Neural progenitor cell (in vitro differentiated cells): Measurements from ENCODE around the gene PTGES2. TPM values are rescaled to one million over a fixed set of nuclear protein-coding genes. Genes with fewer than 3 reads are reported as not detected.

Experiments used
- DNase-seq: peaks from one replicate; pipeline ENCODE4 v3.0.0-alpha.2; 2016; ENCODE audit warnings: low spot score
- H2AFZ ChIP-seq: fragments of 200-600 bp; sonication (generic); replicated peaks from 2 replicates; pipeline ENCODE4 v1.6.1; 2016; ENCODE audit warnings: antibody characterized with exemption
- H3F3A ChIP-seq: fragments of 200-600 bp; sonication (generic); 2 replicates; pipeline ENCODE4 v1.6.1; 2016; ENCODE audit warnings: antibody characterized with exemption, low read depth
- H3K27ac ChIP-seq: fragments of 200-600 bp; sonication (generic); 2 replicates; pipeline ENCODE4 v1.5.1; 2016; ENCODE audit warnings: mild to moderate bottlenecking
- H3K27me3 ChIP-seq: fragments of 200-600 bp; sonication (generic); 2 replicates; pipeline ENCODE4 v1.6.1; 2016; ENCODE audit warnings: mild to moderate bottlenecking, moderate library complexity
- H3K36me3 ChIP-seq: fragments of 200-600 bp; sonication (generic); 2 replicates; pipeline ENCODE4 v1.5.1; 2016
- H3K4me1 ChIP-seq: fragments of 200-600 bp; sonication (generic); 2 replicates; pipeline ENCODE4 v1.6.1; 2016; ENCODE audit warnings: mixed run types
- H3K4me2 ChIP-seq: fragments of 200-600 bp; sonication (generic); 2 replicates; pipeline ENCODE4 v1.6.1; 2016
- H3K4me3 ChIP-seq: fragments of 200-600 bp; sonication (generic); 2 replicates; pipeline ENCODE4 v1.5.1; 2016
- H3K79me2 ChIP-seq: fragments of 200-600 bp; sonication (generic); 2 replicates; pipeline ENCODE4 v1.6.1; 2016; ENCODE audit warnings: low read depth
- H3K9ac ChIP-seq: fragments of 200-600 bp; sonication (generic); 2 replicates; pipeline ENCODE4 v1.6.1; 2016
- H3K9me3 ChIP-seq: fragments of 200-600 bp; sonication (generic); 2 replicates; pipeline ENCODE4 v1.5.1; 2016; ENCODE audit warnings: low read depth
- H4K20me1 ChIP-seq: fragments of 200-600 bp; sonication (generic); 2 replicates; pipeline ENCODE4 v1.6.1; 2016; ENCODE audit warnings: low read depth
- H3K27ac Mint-ChIP-seq: 3 replicates; pipeline ENCODE4 v1.8.0; 2021; ENCODE audit warnings: mixed read lengths
- H3K27me3 Mint-ChIP-seq: 2 replicates; pipeline ENCODE4 v1.8.0; 2022; ENCODE audit warnings: low read depth, mild to moderate bottlenecking, inconsistent platforms, moderate library complexity, mixed read lengths; ENCODE audit not compliant: insufficient read depth
- H3K36me3 Mint-ChIP-seq: 3 replicates; pipeline ENCODE4 v1.8.0; 2021; ENCODE audit warnings: mixed read lengths
- H3K4me1 Mint-ChIP-seq: 3 replicates; pipeline ENCODE4 v1.8.0; 2021; ENCODE audit warnings: mixed read lengths
- H3K4me3 Mint-ChIP-seq: 3 replicates; pipeline ENCODE4 v1.8.0; 2021; ENCODE audit warnings: mild to moderate bottlenecking, moderate library complexity, mixed read lengths
- H3K9me3 Mint-ChIP-seq: 3 replicates; pipeline ENCODE4 v1.8.0; 2020; ENCODE audit warnings: mixed read lengths
- CTCF ChIP-seq: fragments of 200-600 bp; sonication (generic); IDR thresholded peaks from 2 replicates; pipeline ENCODE4 v1.5.1; 2017; ENCODE audit warnings: antibody characterized with exemption, mild to moderate bottlenecking
- EZH2 ChIP-seq: fragments of 200-600 bp; sonication (generic); IDR thresholded peaks from 2 replicates; pipeline ENCODE4 v1.6.1; 2017; ENCODE audit warnings: antibody characterized with exemption, mild to moderate bottlenecking, moderate library complexity
- EZH2phosphoT487 ChIP-seq: fragments of 200-600 bp; sonication (generic); IDR thresholded peaks from 2 replicates; pipeline ENCODE4 v1.6.1; 2017; ENCODE audit warnings: antibody characterized with exemption
- total RNA-seq: library from RNA; depleted of rRNA; stranded (reverse); fragments of >200 nt; gene quantifications from 2 replicates; pipeline ENCODE4 v1.2.3, GENCODE V29; 2015; ENCODE audit warnings: low replicate concordance

The PTGES2 gene
- total RNA-seq, 1 donor from 2014 or later: 25.7 TPM

DNA sequence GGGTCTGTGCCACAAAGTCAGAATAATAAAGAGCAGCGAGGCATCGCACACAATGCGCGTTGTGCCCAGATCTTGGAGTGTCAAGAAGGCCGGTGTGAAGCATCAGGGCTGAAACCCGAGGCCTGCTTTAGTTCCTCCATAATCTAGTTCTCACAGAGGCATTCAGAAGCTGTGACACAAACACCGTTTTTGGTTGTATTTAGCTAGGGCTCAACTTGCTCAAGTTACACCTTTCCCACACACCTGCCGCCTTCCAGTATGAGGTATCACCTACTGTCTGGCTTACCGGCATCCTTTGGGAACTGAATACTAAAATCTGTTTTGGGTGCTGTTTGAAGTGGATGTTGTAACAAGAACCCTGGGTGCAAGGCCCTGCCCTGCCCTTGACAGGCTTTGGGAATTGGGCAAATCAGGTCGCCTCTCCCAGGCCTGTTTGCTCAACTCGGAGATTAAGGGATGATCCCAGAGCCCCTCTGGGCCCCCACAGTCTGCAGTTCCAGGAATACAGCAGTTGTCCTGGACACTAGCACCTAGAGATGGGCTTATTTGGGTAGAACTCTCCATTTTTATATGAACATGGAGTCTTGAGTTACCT, 32.5 kb downstream of the PTGES2 start:
- peaks cover 29% of the 10 kb centered on the region for H3K79me2 ChIP-seq
- Mint-ChIP-seq H3K4me1 (peaks cover 73% of the 10 kb centered on the region), H3K36me3 (peaks cover 2% of the 10 kb centered on the region), H3K4me3 (no peak overlapping the region), H3K9me3 (no peaks in the 10 kb centered on the region), H3K27me3 (peaks cover 7% of the 10 kb centered on the region), H3K27ac (peak overlapping the region; percentile 98)
- H2AFZ ChIP-seq: no peak overlapping the region
- H3K27ac ChIP-seq: no peak overlapping the region
- H3K9ac ChIP-seq: no peak overlapping the region
- no peak overlapping the region for H3K4me2 ChIP-seq
- no peaks in the 10 kb centered on the region for H3K36me3 ChIP-seq
- peaks cover 21% of the 10 kb centered on the region for H3F3A ChIP-seq
- no peak for DNase-seq
- TF ChIP-seq EZH2 (no peak), CTCF (no peak), EZH2phosphoT487 (no peak)
- H3K9me3 ChIP-seq: no peaks in the 10 kb centered on the region
- H3K4me1 ChIP-seq: peaks cover 34% of the 10 kb centered on the region
- no peaks in the 10 kb centered on the region for H3K27me3 ChIP-seq
- H3K4me3 ChIP-seq: no peak overlapping the region
- peaks cover 39% of the 10 kb centered on the region for H4K20me1 ChIP-seq

DNA sequence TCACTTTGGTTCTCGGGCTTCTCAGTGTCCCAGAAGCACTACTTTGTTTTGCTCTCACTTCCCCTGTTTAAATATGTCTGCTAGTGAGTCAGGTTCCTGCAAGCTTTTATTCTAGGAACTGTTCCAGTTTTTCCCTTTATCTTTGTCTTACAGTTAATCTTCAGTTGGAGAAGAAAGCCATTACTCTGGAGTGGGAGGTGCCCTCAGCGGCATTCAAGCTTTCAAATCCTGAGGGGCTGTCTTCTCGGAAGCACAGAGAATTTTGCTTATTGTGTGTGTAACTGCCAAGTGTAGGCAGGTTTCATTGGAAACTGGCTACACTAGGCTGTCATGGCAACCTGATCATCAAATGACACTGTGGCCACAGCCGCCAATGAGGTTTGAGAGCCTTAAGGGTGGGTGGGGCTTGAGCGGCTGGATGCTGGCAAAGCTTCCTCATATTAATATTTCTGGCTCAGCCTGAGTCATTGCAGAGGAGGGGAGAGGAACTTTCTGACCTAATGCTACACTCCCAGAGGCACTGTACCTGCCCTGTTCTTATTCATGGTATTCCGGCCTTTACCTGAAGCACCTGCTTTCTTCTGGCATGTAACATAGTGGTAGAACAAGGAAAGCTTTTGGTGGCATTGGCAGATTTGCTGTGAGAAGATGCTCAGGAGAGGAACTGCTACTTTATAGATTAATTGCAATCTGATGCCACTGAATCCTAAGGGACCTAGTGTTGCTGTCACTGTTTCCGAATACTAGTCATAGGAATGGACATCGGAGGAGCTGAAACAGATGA, 33.2 kb downstream of the PTGES2 start:
- no peaks in the 10 kb centered on the region for H3K36me3 ChIP-seq
- H3K9ac ChIP-seq: no peak overlapping the region
- H3F3A ChIP-seq: peaks cover 21% of the 10 kb centered on the region
- no peaks in the 10 kb centered on the region for H3K9me3 Mint-ChIP-seq
- no peak overlapping the region for H3K4me2 ChIP-seq
- peaks cover 4% of the 10 kb centered on the region for H3K36me3 Mint-ChIP-seq
- peak overlapping the region; percentile 7 for H3K27ac ChIP-seq
- peaks cover 7% of the 10 kb centered on the region for H3K27me3 Mint-ChIP-seq
- H3K4me3 Mint-ChIP-seq: peak overlapping the region; percentile 76
- no peaks in the 10 kb centered on the region for H3K9me3 ChIP-seq
- peaks cover 22% of the 10 kb centered on the region for H3K79me2 ChIP-seq
- H3K4me1 Mint-ChIP-seq: peaks cover 69% of the 10 kb centered on the region
- peaks cover 27% of the 10 kb centered on the region for H3K4me1 ChIP-seq
- H3K4me3 ChIP-seq: no peak overlapping the region
- peak; percentile 77 for DNase-seq
- no peaks in the 10 kb centered on the region for H3K27me3 ChIP-seq
- peak overlapping the region; percentile 98 for H3K27ac Mint-ChIP-seq
- TF ChIP-seq EZH2 (no peak), CTCF (no peak), EZH2phosphoT487 (no peak)
- peaks cover 32% of the 10 kb centered on the region for H4K20me1 ChIP-seq
- H2AFZ ChIP-seq: no peak overlapping the region

DNA sequence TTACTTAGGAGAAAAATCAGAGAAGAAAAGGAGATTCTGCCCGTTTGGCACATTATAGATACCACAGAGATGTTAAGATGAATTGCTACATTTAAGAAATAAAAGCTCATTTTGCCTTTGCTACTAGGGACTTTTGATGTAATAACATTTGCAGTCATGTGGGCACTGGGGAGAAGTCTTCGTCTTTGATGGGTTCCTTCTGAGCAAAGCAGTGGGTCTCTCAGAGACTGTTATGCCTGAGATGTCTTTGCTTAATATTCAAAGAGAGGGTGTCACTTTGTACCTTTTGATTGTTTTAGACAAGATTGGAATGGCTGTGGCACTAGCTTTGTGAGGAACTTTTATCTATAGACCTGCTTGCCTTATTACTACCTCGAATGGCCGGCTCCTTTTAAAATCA, 34.5 kb downstream of the PTGES2 start:
- Histone ChIP-seq H2AFZ (no peak overlapping the region), H3K9ac (no peak overlapping the region), H3F3A (peaks cover 21% of the 10 kb centered on the region), H3K4me2 (no peak overlapping the region), H3K79me2 (peaks cover 16% of the 10 kb centered on the region), H3K27me3 (no peaks in the 10 kb centered on the region), H3K36me3 (no peaks in the 10 kb centered on the region), H4K20me1 (peaks cover 22% of the 10 kb centered on the region), H3K9me3 (no peaks in the 10 kb centered on the region), H3K4me3 (no peak overlapping the region), H3K27ac (no peak overlapping the region), H3K4me1 (peaks cover 21% of the 10 kb centered on the region)
- Mint-ChIP-seq H3K4me3 (no peak overlapping the region), H3K36me3 (peaks cover 4% of the 10 kb centered on the region), H3K9me3 (no peaks in the 10 kb centered on the region), H3K4me1 (peaks cover 57% of the 10 kb centered on the region), H3K27me3 (peaks cover 3% of the 10 kb centered on the region), H3K27ac (peak overlapping the region; percentile 83)
- no peak for DNase-seq
- TF ChIP-seq CTCF: no peak
- TF ChIP-seq EZH2phosphoT487: no peak
- no peak for TF ChIP-seq EZH2
